OCI-LY7 (cell line): ENCODE data around the gene OPN1SW. TPM values are rescaled to one million over a fixed set of nuclear protein-coding genes. Genes with fewer than 3 reads are reported as not detected.

Source experiments
- BruUV-seq: library from RNA; stranded (reverse); fragments of 400-500 nt; replicated peaks from 2 replicates; lab custom pipeline; 2021; lab: Mats Ljungman, UMichigan
- CTCF ChIA-PET: fragments of 300-600 bp; sonication (Branson Sonifier 250); formaldehyde crosslinking; loops from one replicate; lab custom pipeline; 2022; ENCODE audit warnings: antibody characterized with exemption; ENCODE audit not compliant: unreplicated experiment; lab: Charles Lee
- POLR2A ChIA-PET: fragments of 300-600 bp; sonication (Branson Sonifier 250); formaldehyde crosslinking; loops from one replicate; lab custom pipeline; 2022; ENCODE audit warnings: antibody characterized with exemption; lab: Charles Lee
- DNase-seq: peaks from one replicate; pipeline ENCODE4 v3.0.0-alpha.2; 2015; ENCODE audit warnings: low spot score
- H2AFZ ChIP-seq: fragments of 200-600 bp; sonication (generic), shearing (Covaris generic); 2 replicates; pipeline ENCODE4 v1.6.1; 2014; ENCODE audit warnings: mild to moderate bottlenecking, antibody characterized with exemption, low read length, moderate library complexity
- H3K27ac ChIP-seq: fragments of 200-600 bp; sonication (generic); 2 replicates; pipeline ENCODE4 v1.5.1; 2014; ENCODE audit warnings: mixed run types, low read depth, mild to moderate bottlenecking, moderate library complexity, low read length, inconsistent platforms; ENCODE audit not compliant: poor library complexity, severe bottlenecking
- H3K36me3 ChIP-seq: fragments of 200-600 bp; sonication (generic); 2 replicates; pipeline ENCODE4 v1.6.1; 2014; ENCODE audit warnings: mild to moderate bottlenecking, antibody characterized with exemption, low read length, moderate library complexity, mixed read lengths; ENCODE audit not compliant: insufficient read depth
- H3K4me1 ChIP-seq: fragments of 200-600 bp; sonication (generic); 2 replicates; pipeline ENCODE4 v1.5.1; 2014; ENCODE audit warnings: mild to moderate bottlenecking, low read length; ENCODE audit not compliant: insufficient read depth, poor library complexity, severe bottlenecking
- H3K4me2 ChIP-seq: fragments of 200-600 bp; sonication (generic); 2 replicates; pipeline ENCODE4 v1.6.1; 2014; ENCODE audit warnings: mild to moderate bottlenecking, low read length
- H3K4me3 ChIP-seq: fragments of 200-600 bp; sonication (generic); 2 replicates; pipeline ENCODE4 v1.5.1; 2014; ENCODE audit warnings: mild to moderate bottlenecking, low read depth, low read length; ENCODE audit not compliant: poor library complexity, severe bottlenecking
- H3K79me2 ChIP-seq: fragments of 200-600 bp; sonication (generic); 2 replicates; pipeline ENCODE4 v1.6.1; 2016; ENCODE audit warnings: low read depth, mild to moderate bottlenecking, low read length, moderate library complexity, mixed read lengths; ENCODE audit not compliant: insufficient read depth
- H3K9me2 ChIP-seq: fragments of 200-600 bp; sonication (generic); 2 replicates; pipeline ENCODE4 v1.6.1; 2016; ENCODE audit warnings: mild to moderate bottlenecking, low read length, mixed read lengths; ENCODE audit not compliant: insufficient read depth
- H3K9me3 ChIP-seq: fragments of 200-600 bp; sonication (generic); 2 replicates; pipeline ENCODE4 v1.6.1; 2014; ENCODE audit warnings: mild to moderate bottlenecking, mixed run types, low read length, mixed read lengths
- H4K20me1 ChIP-seq: fragments of 200-600 bp; sonication (generic); 2 replicates; pipeline ENCODE4 v1.6.1; 2014; ENCODE audit warnings: mild to moderate bottlenecking, antibody characterized with exemption, low read length, moderate library complexity, mixed read lengths; ENCODE audit not compliant: insufficient read depth
- CTCF ChIP-seq: fragments of 200-600 bp; sonication (generic); conservative IDR thresholded peaks from 2 replicates; pipeline ENCODE4 v1.5.1; 2014; ENCODE audit warnings: mild to moderate bottlenecking, antibody characterized with exemption, low read length, moderate library complexity, mixed read lengths
- EZH2phosphoT487 ChIP-seq: fragments of 200-600 bp; sonication (generic); IDR thresholded peaks from 2 replicates; pipeline ENCODE4 v1.6.1; 2018; ENCODE audit warnings: low read depth, borderline replicate concordance, mild to moderate bottlenecking, mixed run types, antibody characterized with exemption, low read length, moderate library complexity, mixed read lengths
- intact Hi-C: fragments of 100-400 bp; cut with micrococcal nuclease; formaldehyde crosslinking; loops from one replicate; pipeline ENCODE4 v1.10.0; 2022; ENCODE audit not compliant: unreplicated experiment
- total RNA-seq, 2 experiments: library from RNA; depleted of rRNA in 1 of 2; stranded (reverse); fragments of >200 nt in 1 of 2; shearing (Covaris generic) in 1 of 2; gene quantifications; 2 replicates each; pipeline ENCODE4 v1.2.3, GENCODE V29; 2014 to 2022

OPN1SW gene
- total RNA-seq, 2 experiments from 2014 or later = not detected

GRCh38 chr7:128792471-128793180 is 17.0 kb upstream of the OPN1SW start:
- peak; percentile 17 for DNase-seq
- TF ChIP-seq EZH2phosphoT487 (no peak), CTCF (0 out of 2 replicates have a peak, but pooled peaks have one; percentile 23)
- intact Hi-C loops = loop anchor here (5.0 kb wide), 2 partner anchors 90 to 300 kb away; no protein-coding TSS in a partner anchor
- no TSS peak for BruUV-seq
- Histone ChIP-seq H3K9me3 (no peaks in the 10 kb centered on the region), H3K27ac (no peak overlapping the region), H3K4me2 (peak overlapping the region; percentile 88; the same call in 1 of the 2 replicates), H3K9me2 (no peaks in the 10 kb centered on the region), H2AFZ (no peak overlapping the region), H3K79me2 (no peaks in the 10 kb centered on the region), H3K36me3 (no peaks in the 10 kb centered on the region), H4K20me1 (no peaks in the 10 kb centered on the region), H3K4me3 (no peak overlapping the region), H3K4me1 (peaks cover 16% of the 10 kb centered on the region)
- ChIA-PET POLR2A (no interaction called here), CTCF (no interaction called here)

GRCh38 chr7:128791972-128792327 is 16.4 kb upstream of the OPN1SW start:
- peak overlapping the region; percentile 77 for H3K4me3 ChIP-seq
- ChIA-PET CTCF (no interaction called here), POLR2A (no interaction called here)
- no TSS peak for BruUV-seq
- no peaks in the 10 kb centered on the region for H4K20me1 ChIP-seq
- H3K4me1 ChIP-seq = peaks cover 16% of the 10 kb centered on the region
- no peaks in the 10 kb centered on the region for H3K9me2 ChIP-seq
- no peak overlapping the region for H3K27ac ChIP-seq
- H2AFZ ChIP-seq = peak overlapping the region; percentile 73
- H3K4me2 ChIP-seq = peak overlapping the region; percentile 88
- no peak for TF ChIP-seq EZH2phosphoT487
- no peak for TF ChIP-seq CTCF
- DNase-seq = no peak
- intact Hi-C loops = loop anchor here (1.0 to 5.0 kb wide), 3 partner anchors 53 to 300 kb away; partner anchors contain the start of gene CALU
- H3K36me3 ChIP-seq = no peaks in the 10 kb centered on the region
- H3K9me3 ChIP-seq = no peaks in the 10 kb centered on the region
- H3K79me2 ChIP-seq = no peaks in the 10 kb centered on the region
